Prostate gland (tissue), 2 donors: ENCODE results near the gene TMPRSS4. TPM values are rescaled to one million over a fixed set of nuclear protein-coding genes. Genes with fewer than 3 reads are reported as not detected.
A peak's percentile ranks its signal among the peaks of the same experiment; 100 is the strongest.

Experiments used
- DNase-seq: peaks from one replicate; pipeline ENCODE4 v3.0.0-alpha.2; 2019; ENCODE audit warnings: low spot score
- H3K27ac ChIP-seq, 2 donors: fragments of 200-600 bp; sonication (generic); 2 replicates each; pipeline ENCODE4 v1.5.1; 2017 to 2019
- H3K27me3 ChIP-seq: fragments of 200-600 bp; sonication (generic); replicated peaks from 2 replicates; pipeline ENCODE4 v1.5.1; 2019; ENCODE audit not compliant: insufficient read depth
- H3K36me3 ChIP-seq, 2 donors: fragments of 200-600 bp; sonication (generic); 1 replicate in 1 of 2; 2 replicates in 1 of 2; pipeline versions ENCODE4 v1.5.1 to v1.8.1; 2017 to 2019
- H3K4me1 ChIP-seq: fragments of 200-600 bp; sonication (generic); replicated peaks from 2 replicates; pipeline ENCODE4 v1.5.1; 2019
- H3K4me3 ChIP-seq, 2 donors: fragments of 200-600 bp; sonication (generic); 2 replicates each; pipeline ENCODE4 v1.5.1; 2017 to 2019
- H3K9me3 ChIP-seq: fragments of 200-600 bp; sonication (generic); 2 replicates; pipeline ENCODE4 v1.5.1; 2017
- POLR2A ChIP-seq: fragments of 450-650 bp; IDR thresholded peaks from one replicate; pipeline ENCODE4 v1.6.1; 2016; ENCODE audit warnings: antibody characterized with exemption, mild to moderate bottlenecking
- POLR2AphosphoS5 ChIP-seq: sonication (generic); formaldehyde crosslinking; IDR thresholded peaks from one replicate; pipeline ENCODE4 v1.6.1; 2017; ENCODE audit warnings: antibody characterized with exemption
- WGBS: methylation state at CpG from one replicate; pipeline ENCODE4 v1.1.5; 2018; 5-methylcytosine and 5-hydroxymethylcytosine counted together
- intact Hi-C: fragments of 100-400 bp; cut with DNase I; formaldehyde crosslinking; loops from one replicate; pipeline ENCODE4 v1.14.2; 2022
- total RNA-seq, 2 donors: library from RNA; depleted of rRNA; stranded (reverse); fragments of >200 nt; gene quantifications; one replicate each; pipeline ENCODE4 v1.1.0, GENCODE V29; 2016
- TF ChIP-seq, protein P1 (sequence below), 4 experiments: fragments of 200-600 bp in 2 of 4; fragments of 450-650 bp in 2 of 4; sonication (generic) in 2 of 4; IDR thresholded peaks; 1 replicate in 3 of 4; 2 replicates in 1 of 4; pipeline ENCODE4 v1.5.1; 2016 to 2019; ENCODE audit warnings: antibody characterized with exemption in 4 of 4, mild to moderate bottlenecking in 2 of 4, moderate library complexity in 2 of 4

Gene TMPRSS4
- total RNA-seq, 2 donors from 2014 or later, result 1.5 to 6.4 TPM

- Histone ChIP-seq H3K27me3 (no peaks in the 10 kb centered on the region), H3K4me3 (no peak overlapping the region), H3K4me1 (no peaks in the 10 kb centered on the region), H3K27ac (no peak overlapping the region), H3K36me3 (no peaks in the 10 kb centered on the region), H3K9me3 (no peaks in the 10 kb centered on the region)
- TF ChIP-seq POLR2A (no peak), POLR2AphosphoS5 (no peak)
- TF ChIP-seq, protein P1, sequence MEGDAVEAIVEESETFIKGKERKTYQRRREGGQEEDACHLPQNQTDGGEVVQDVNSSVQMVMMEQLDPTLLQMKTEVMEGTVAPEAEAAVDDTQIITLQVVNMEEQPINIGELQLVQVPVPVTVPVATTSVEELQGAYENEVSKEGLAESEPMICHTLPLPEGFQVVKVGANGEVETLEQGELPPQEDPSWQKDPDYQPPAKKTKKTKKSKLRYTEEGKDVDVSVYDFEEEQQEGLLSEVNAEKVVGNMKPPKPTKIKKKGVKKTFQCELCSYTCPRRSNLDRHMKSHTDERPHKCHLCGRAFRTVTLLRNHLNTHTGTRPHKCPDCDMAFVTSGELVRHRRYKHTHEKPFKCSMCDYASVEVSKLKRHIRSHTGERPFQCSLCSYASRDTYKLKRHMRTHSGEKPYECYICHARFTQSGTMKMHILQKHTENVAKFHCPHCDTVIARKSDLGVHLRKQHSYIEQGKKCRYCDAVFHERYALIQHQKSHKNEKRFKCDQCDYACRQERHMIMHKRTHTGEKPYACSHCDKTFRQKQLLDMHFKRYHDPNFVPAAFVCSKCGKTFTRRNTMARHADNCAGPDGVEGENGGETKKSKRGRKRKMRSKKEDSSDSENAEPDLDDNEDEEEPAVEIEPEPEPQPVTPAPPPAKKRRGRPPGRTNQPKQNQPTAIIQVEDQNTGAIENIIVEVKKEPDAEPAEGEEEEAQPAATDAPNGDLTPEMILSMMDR (IDR thresholded peaks at IDR 0.05), result no peak
- WGBS, result 79% methylated on average over 3 of the region's 3 CpGs
- DNase-seq, result no peak
- intact Hi-C loops, result no loop called here
These were observed 5.4 kb upstream of the TMPRSS4 start for GRCh38 chr11:118071416-118072030.

- Histone ChIP-seq H3K4me3 (no peak overlapping the region), H3K4me1 (no peaks in the 10 kb centered on the region), H3K27ac (no peak overlapping the region), H3K27me3 (no peaks in the 10 kb centered on the region), H3K9me3 (no peaks in the 10 kb centered on the region), H3K36me3 (no peaks in the 10 kb centered on the region)
- no peak for DNase-seq
- intact Hi-C loops, result no loop called here
- TF ChIP-seq POLR2AphosphoS5, result no peak
- TF ChIP-seq POLR2A, result no peak
- TF ChIP-seq, protein P1 (IDR thresholded peaks at IDR 0.05), result no peak
- WGBS, result 80% methylated on average over 9 of the region's 9 CpGs
These were observed 3.3 kb upstream of the TMPRSS4 start for GRCh38 chr11:118073554-118073953.

DNA sequence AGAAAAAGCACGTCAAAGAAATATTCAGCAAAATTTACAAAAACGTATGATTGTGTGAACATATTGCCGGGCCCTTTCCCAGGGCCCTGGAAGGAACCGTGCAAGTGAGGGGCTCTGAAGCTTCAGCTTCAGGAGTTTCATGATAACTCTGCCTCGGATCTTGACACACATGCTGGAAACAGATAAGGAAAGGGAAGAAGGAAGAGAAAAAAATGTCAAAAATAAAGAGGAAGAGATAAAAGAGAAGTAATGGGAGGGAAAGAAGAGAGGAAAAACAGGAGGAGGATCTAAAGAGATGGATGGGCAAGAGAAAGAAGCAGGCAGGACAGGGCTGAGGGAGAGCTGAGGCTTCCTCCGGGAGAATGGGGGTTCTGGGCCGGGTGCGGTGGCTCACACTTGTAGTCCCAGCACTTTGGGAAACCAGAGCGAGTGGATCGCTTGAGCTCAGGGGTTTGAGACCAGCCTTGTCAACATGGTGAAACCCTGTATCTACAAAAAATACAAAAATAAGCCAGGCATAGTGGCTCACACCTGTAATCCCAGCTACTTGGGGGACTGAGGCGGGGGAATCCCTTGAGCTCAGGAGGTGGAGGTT lies 2.7 kb upstream of the TMPRSS4 start:
- no peaks in the 10 kb centered on the region for H3K36me3 ChIP-seq
- H3K27me3 ChIP-seq, result no peaks in the 10 kb centered on the region
- intact Hi-C loops, result no loop called here
- TF ChIP-seq POLR2A, result no peak
- TF ChIP-seq, protein P1 (IDR thresholded peaks at IDR 0.05), result no peak
- no peak for TF ChIP-seq POLR2AphosphoS5
- H3K4me3 ChIP-seq, result no peak overlapping the region
- no peaks in the 10 kb centered on the region for H3K4me1 ChIP-seq
- DNase-seq, result no peak
- H3K9me3 ChIP-seq, result no peaks in the 10 kb centered on the region
- WGBS, result 87% methylated on average over 11 of the region's 11 CpGs
- H3K27ac ChIP-seq, result no peak overlapping the region

GRCh38 chr11:118074785-118075184 lies 2.1 kb upstream of the TMPRSS4 start:
- DNase-seq, result peak; percentile 71
- intact Hi-C loops, result no loop called here
- no peak overlapping the region for H3K27ac ChIP-seq

More at GRCh38 chr11:118074785-118075184, 2.1 kb upstream of the TMPRSS4 start:
- H3K9me3 ChIP-seq, result no peaks in the 10 kb centered on the region
- peak; percentile 56 for TF ChIP-seq POLR2AphosphoS5
- peak; percentile 29 for TF ChIP-seq POLR2A
- TF ChIP-seq, protein P1 (IDR thresholded peaks at IDR 0.05), result no peak
- H3K36me3 ChIP-seq, result no peaks in the 10 kb centered on the region
- H3K4me1 ChIP-seq, result no peaks in the 10 kb centered on the region
- WGBS, result 36% methylated on average over 2 of the region's 2 CpGs
- H3K27me3 ChIP-seq, result no peaks in the 10 kb centered on the region
- no peak overlapping the region for H3K4me3 ChIP-seq
